HG03097 (cell line): ENCODE measurements around the gene EIF5.

Experiments
- ATAC-seq: cut with Tn5 transposase; IDR thresholded peaks from one replicate; pipeline ENCODE4 v1.9.1; 2021; ENCODE audit not compliant: unreplicated experiment, low FRiP score

Gene EIF5

DNA sequence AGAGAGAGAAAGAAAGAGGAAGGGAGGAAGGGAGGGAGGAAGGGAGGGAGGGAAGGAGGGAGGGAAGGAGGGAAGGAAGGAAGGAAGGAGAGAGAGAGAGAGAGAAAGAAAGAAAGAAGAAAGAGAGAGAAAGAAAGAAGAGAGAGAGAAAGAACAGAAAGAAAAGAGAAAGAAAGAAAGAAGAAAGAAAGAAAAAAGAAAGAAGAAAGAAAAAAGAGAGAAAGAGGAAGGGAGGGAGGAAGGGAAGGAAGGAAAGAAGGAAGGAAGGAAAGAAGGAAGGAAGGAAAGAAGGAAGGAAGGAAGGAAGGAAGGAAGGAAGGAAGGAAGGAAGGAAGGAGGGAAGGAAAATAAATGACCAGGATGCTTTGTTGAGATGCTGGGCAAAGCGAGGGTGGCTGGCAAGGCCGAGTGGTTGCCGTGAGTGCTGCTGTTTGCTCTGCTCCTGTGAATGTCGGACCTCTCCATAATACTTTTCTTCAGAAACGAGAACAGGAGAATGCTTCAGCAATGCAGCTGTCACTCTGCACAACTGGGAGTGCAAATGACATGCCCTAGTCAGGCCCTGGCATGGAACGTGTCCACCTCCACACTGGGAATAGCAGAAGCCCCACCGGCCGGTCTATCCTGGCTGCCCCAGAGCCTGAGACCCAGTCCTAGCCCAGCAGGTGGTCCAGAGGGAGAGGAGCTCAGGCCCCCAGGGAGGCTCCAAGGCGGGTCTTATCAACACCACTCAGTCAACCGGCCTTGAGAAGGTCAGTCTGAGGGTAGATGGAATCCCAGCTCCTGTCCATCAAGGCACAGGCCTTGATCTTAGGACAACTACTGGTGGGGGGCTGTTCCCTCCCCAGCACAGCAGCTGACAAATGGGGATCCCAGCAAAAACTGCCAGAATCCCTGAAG, 25.1 kb upstream of the EIF5 start:
- ATAC-seq = no peak

DNA sequence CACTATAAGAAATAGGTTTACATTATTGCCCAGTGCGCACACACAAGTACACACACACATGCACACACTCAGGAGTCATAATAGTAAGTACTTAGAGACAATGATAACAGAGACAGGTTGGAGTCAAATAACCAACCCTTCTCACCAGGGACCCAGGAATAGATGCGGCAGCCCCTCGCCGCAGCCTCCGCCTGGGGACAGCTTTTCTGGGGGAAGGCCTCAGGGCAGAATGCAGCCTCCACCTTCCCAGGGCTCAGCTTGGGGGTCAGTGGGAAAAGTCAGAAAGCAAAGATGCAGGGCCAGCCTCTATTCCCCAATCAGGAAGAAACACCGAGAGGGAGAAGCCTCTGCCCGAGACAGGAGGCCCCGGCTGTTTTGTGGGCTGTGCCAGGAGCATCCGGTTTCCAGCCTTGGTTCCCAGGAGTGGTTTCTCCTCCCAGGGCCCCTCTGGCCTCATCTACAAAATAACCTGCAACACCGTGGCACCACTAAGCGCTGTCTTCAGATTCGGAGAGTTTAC, 23.4 kb upstream of the EIF5 start:
- no peak for ATAC-seq

DNA sequence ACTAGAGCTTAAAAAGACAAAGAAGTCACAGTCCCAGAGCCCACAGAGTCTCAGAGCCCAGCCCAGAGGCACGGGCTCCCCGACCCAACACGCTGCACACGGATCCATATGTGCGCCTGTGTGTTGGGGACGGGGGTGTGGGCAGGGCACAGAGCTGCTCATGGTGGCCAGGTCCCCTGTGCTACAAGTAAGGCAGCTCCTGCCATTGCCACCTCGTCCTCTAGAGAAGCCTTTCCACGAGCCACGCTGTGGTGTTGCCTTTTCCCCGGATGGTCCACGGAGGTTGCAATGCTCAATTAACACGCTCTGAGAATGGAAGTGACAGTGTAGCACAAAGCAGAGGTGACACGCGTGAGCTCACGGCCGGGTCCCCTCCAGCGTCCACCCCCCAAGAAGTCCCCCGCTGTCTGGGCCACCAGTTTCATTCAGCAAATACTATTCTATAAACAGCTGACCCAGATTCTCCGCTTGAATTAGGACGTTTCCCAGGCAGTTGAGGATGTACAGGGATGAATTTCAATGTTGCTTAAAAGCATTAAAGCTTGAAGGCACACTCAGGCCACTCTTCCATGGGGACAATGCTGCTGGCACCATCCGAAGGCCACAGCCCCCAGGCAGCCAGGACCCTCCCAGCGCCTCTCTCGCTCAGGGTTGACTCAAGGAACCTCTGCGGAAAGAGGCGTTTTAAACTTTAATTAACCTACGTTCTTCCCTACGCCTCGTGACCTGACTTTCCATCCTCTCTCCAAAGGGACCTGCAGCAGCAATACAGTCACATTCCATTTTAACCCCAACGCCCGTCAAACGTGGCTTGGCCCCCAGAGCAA, 22.7 kb upstream of the EIF5 start:
- ATAC-seq = no peak

DNA sequence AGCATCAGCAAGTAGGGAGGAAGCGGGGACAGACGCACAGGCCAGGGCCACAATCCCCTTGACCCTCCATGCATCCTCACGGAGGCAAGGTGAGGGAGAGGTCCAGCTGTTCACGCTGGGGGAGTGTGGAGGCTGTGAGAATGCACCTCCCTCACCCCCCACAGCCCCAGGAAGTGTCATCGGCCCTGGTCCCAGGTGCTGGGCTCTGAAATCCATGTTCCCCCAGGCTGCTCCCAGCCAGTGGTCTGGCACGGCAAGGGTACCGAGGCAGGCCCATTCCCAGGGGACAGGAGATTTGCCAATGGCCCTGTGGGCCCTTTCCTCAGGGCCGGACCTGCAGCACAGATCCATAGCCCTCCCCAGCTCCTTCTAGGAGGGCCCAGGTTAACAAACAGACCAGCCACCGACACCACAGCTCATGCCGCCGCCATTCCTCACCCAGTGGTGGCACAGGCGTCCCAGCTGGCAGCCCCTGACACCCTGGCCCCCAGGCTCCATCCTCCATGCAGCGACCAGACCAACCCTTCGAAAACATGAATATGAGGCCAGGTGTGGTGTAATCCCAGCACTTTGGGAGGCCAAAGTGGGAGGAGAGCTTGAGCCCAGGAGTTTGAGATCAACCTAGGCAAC, 21.9 kb upstream of the EIF5 start:
- no peak for ATAC-seq

DNA sequence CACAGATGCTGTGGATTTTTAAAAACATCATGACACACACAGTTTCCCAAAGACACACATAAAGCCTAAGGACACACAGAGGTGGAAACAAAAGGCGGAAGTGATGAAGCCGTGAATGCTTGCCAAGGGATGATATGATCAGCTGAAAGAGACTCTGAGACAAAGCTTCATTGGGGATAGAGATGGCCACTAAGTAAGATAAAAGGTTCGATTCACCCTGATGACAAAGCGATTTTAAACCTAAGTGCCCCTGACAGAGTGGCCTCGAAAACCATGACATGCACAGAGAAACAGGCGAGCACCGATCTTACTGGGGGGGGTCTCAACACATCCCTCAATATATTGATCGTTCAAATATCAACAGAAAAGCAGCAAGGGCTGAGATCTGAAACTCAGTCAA, 20.3 kb upstream of the EIF5 start:
- ATAC-seq = no peak

DNA sequence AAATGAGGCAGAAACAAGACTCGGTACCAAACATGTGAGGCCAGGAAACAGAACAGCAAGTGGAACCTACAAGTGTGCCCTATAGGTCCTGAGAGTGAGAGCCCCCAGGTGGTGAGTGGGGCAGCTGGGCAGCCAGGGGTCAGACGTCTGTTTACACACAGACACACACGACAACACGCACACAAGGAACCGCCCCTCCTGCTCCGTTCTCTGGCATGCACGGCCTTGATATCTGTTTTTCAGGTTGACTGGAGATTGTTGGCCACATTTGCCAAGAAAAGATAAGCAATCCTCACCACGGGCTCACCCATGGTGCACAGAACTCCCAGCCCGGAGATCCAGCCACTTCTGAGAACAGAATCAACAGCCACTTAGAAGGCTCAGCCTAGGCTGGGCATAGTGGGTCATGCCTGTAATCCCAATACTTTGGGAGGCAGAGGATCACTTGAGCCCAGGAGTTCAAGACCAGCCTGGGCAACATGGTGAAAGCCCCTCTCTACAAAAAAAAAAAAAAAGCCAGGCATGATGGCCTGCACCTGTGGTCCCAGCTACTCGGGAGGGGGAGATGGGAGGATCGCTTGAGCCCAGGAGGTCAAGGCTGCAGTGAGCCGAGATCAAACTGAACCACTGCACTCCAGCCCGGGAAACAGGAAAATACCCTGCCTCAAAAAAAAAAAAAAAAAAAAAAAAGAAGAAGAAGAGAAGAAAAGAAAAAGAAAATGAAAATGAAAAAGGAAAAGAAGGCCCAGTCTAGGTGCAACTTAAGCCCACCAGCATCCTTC, 19.4 kb upstream of the EIF5 start:
- no peak for ATAC-seq

DNA sequence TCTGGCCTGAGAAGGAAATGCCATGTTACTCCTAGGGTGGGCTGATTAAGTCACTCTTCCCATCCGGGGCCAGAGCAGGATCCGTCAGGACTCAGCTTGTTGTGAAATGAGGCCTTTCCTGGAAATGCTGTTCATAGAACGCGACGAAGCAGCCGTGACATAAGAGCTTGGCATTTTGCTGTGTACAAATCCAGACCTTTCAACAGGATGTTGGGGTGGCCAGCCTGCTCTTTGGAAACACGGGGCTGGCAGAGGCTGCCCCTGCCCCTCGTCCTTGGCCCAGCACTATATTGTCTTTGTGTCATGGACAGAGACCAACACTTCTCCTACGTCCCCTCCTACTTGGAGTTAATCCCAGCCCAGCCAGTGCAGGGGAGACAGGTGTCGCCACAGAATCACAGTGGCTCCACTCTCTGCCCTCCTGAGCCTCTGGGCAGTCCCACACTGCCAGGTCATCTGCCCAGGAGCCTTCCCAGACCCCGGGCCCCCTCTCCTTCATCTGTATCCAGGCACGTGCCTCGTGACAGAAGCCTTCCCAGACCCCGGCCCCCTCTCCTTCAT, 18.6 kb upstream of the EIF5 start:
- no peak for ATAC-seq

DNA sequence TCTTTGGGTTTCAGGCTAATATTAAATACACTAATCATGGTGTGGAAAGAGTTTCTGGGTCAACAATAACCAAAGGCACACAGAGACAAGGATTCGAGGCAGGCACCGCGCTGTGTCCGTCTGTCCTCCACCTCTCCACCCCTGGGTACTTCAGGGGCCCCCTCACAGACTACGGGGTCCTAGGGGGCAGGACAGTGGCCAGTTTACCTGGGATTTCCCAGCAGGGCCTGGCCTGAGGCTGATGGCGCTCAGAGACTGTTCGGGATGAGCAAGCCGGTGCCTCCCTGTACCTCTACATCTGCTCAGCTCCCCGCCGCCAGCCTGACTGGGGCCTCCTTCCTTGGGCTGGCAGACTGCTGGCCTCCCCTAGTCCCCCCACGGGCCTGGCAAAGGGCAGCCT, 18.1 kb upstream of the EIF5 start:
- ATAC-seq = no peak

DNA sequence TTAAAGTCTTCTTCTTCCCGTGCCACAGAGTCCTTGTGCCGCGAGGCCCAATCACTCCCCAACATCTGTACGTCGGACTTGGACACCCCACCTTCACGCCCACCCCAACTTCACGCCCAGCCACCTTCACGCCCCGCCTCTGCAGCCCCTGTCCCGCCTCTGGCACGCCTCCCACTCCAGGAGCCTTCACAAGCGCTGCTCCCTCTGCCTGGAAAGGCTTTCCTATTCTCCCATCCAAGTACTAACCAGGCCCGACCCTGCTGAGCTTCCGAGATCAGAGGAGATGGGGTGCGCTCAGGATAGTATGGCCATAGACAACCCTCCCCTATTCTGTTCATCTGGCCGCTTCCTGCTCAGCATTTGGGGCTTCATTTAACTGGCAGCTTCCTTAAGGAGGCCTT, 17.3 kb upstream of the EIF5 start:
- no peak for ATAC-seq

DNA sequence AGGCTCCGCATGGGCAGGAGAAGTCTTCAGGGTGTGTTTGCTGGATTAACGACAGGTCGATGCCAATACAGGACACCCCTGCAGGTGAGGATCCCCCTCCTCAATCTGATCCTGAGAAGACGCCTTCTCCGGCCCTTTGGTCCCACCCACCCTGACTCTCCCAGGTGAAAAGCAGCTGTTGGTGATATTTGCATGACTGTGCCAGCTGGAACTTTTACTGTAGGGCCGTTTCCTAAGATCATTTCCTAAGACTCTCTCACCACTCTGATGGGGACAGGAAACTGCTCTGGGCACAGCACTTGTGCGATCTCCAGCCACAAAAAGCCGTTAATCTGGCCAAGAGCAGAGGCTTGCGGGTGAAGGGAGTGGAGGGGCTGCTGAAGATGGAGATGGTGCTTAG, 16.8 kb upstream of the EIF5 start:
- no peak for ATAC-seq

DNA sequence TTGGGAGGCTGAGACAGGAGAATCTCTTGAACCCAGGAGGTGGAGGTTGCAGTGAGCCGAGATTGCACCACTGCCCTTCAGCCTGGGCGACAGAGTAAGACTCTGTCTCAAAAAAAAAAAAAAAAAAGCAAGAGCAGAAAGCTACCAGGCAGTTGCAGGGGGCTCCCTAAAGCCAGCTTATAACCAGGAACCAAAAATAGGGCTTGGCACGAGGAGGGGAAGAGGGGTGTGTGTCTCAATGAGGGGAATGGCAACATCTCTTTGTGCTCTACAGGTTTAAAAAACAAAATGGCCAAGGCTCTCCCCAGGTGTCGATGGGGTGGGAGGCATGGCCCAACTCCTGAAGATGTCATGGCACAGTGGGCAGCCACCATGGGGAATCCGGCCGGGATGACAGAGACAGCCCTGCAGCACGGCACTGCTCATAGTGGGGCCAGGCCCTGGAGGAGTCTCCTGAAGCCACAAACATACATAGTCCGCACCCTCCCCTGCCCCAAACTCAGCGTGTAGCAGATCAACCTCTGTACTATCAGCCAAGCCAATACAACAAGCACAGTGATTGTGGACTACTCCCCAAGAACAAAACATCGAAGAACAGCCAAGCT, 16.0 kb upstream of the EIF5 start:
- ATAC-seq = no peak

DNA sequence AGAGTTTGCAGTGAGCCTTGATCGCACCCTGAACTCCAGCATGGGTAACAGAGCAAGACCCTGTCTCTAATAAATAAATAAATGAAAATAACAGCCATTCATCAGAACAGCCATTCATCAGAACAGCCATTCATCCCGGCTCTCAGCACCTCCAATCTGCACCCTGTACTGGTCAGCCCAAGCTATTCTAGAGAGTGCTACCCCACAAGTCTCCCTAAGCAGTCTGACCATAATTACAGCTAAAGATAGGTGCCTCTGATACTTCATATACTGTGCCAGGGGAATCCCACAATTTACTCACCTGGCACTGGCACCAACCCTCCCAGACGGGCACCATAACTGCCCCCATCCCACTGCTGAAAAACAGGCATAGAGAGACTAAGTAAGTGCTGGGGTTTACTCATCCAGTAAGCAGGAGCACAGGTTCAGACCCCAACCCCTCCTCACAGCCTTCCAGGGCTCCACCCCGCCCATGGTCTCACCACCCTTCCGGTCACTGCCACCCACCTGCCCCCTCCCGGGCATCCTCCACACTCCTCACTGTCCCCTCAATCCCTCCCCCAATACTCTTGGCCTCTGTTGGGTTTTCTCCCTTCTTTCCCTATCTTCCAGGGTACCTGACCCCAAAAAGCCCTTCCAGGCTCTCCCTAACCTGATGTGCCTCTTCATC, 15.2 kb upstream of the EIF5 start:
- no peak for ATAC-seq

DNA sequence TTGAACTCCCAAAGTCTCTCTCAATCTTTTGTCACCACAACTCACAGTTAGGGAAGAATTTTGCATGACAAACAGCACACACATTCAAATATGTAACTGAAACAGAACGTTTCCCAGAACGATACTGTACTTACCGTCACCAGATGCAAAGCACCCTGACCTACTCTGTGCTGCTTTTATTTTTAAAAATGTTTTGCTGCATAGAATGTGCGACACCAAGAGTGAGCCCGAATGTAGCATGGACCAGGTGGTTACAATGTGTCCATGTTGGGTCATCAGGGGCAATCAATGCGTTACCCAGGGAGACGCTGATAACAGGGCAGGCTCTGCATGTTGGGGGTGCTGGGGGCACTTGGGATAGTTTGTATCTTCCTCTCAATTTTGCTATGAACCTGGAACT, 14.6 kb upstream of the EIF5 start:
- ATAC-seq = no peak

DNA sequence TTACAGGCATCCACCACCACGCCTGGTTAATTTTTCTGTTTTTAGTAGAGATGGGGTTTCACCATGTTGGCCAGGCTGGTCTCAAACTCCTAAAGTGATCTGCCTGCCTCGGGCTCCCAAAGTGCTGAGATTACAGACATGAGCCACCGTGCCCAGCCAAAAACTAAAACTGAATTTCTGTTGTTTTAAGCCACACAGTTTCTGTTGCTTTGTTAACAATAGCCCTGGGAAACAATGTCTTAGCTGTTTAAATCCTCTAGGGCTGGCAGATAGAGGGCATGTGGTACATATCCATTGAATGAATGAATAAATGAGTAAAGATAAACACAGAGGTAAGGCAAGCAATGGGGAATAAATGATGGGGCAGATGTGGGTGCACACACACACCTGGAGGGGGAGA, 8.0 kb upstream of the EIF5 start:
- ATAC-seq = no peak

DNA sequence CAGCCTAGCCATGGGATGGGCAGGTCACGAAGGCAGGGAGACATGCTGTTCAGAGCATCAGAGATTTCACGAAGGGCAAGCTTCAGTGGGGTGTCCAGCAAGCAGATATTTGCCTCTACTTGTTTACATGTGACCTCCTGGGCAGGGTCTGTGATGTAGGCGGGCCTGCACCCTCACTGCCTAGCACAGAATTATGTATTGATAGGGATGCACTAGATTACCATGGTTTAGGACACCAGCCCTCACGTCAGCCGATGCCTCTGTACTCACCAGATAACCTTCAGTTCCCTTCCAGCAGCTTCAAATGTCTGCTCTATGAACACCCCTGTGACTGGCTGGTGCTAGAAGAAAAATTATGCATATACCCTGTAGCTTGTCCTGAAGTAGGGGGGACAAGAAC, 5.1 kb upstream of the EIF5 start:
- no peak for ATAC-seq

DNA sequence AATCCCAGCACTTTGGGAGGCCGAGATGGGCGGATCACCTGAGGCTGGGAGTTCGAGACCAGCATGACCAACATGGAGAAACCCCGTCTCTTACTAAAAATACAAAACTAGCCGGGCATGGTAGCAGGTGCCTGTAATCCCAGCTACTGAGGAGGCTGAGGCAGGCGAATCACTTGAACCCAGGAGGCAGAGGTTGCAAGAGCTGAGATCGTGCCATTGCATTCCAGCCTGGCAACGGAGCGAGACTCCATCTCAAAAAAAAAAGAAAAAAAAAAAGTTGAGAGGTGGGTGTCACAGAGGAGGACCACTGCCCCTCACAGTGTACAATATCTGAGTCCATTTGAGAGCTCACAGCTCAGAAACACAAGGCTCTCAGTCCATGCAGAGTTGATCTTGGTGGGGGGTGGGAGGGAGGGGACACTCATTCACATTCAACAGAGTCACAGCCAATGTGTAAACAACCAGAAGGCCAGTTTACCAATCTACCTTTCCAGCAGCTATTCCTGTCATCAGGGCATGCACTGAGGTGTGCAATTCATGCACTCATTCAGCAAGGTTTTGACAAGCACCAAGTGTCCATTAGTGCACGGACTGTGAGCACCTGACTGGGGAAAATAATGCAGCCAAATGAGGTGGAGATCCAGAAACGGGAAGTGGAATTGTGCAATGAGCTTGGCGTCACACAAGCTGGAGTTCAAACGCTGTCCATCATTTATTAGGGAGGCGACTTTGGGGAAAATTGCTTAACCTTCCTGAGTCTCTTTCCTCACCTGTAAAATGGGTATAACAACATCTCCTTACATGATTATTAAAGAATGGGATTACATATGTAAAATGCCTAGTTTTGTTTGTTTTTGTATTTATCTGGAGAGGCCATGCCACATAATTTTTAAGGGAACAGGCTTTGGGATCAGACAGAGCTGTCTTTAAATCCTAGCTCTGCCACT, 4.4 kb upstream of the EIF5 start:
- no peak for ATAC-seq

DNA sequence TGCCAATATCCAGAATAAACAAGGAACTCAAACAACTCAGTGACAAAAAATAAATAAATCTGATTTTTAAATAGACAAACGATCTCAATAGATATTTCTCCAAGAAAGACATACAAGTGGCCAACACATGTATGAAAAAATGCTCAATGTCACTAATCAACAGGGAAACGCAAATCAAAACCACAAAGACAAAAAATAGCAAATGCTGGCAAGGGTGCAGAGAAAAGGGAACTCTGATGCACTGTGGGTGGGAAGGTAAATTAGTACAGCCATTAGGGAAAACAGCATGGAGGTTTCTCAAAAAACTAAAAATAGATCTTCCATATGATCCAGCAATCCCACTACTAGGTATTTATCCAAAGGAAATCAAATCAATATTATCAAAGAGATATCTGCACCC, 3.5 kb upstream of the EIF5 start:
- ATAC-seq = no peak
